Subcutaneous abdominal adipose tissue (tissue), 5 donors: Measurements from ENCODE around the gene ALPK3.

Source experiments
- H3K27ac ChIP-seq: one replicate; pipeline ENCODE4 v1.7.0; 2013; ENCODE audit warnings: low read depth, mild to moderate bottlenecking, inconsistent platforms, low read length, moderate library complexity
- H3K27me3 ChIP-seq, 5 donors: one replicate each; pipeline ENCODE4 v1.7.0; 2013; ENCODE audit warnings: low read length in 5 of 5, inconsistent platforms in 1 of 5; ENCODE audit not compliant: control insufficient read depth in 5 of 5, insufficient read depth in 4 of 5
- H3K36me3 ChIP-seq, 5 donors: one replicate each; pipeline ENCODE4 v1.7.0; 2013; ENCODE audit warnings: low read length in 5 of 5; ENCODE audit not compliant: control insufficient read depth in 5 of 5, insufficient read depth in 5 of 5
- H3K4me1 ChIP-seq, 5 donors: one replicate each; pipeline ENCODE4 v1.7.0; 2013; ENCODE audit warnings: low read length in 5 of 5, mild to moderate bottlenecking in 3 of 5, moderate library complexity in 1 of 5; ENCODE audit not compliant: control insufficient read depth in 5 of 5, insufficient read depth in 5 of 5
- H3K4me3 ChIP-seq, 5 donors: one replicate each; pipeline ENCODE4 v1.7.0; 2013; ENCODE audit warnings: low read length in 5 of 5, low read depth in 1 of 5
- H3K9ac ChIP-seq, 5 donors: one replicate each; pipeline ENCODE4 v1.7.0; 2013; ENCODE audit warnings: low read length in 5 of 5, mild to moderate bottlenecking in 4 of 5, moderate library complexity in 3 of 5
- H3K9me3 ChIP-seq, 5 donors: one replicate each; pipeline ENCODE4 v1.7.0; 2013; ENCODE audit warnings: low read length in 5 of 5; ENCODE audit not compliant: control insufficient read depth in 5 of 5
- donor health status: healthy.
- donor health status: healthy.
- donor health status: healthy.
- donor health status: healthy.
- donor health status: healthy.

The ALPK3 gene

GRCh38 chr15:84816694-84817465 lies at the start of gene ALPK3:
ALPK3 (plus strand) TSS chr15:84817356; CDS start chr15:84817453, 97 bp downstream.
- H3K9ac ChIP-seq = peak within 1 kb of the TSS in 4 of 5 donors; percentile 63 to 82 (median 78)
- peak within 1 kb of the TSS; percentile 31 to 72 (median 47) for H3K4me3 ChIP-seq
- peak within 1 kb of the TSS; percentile 92 for H3K27ac ChIP-seq

GRCh38 chr15:84772031-84772430 lies 45.1 kb upstream of the ALPK3 start:
- Histone ChIP-seq H3K9me3 (no peaks in the 10 kb centered on the region), H3K27me3 (no peaks in the 10 kb centered on the region), H3K27ac (no peak overlapping the region), H3K4me1 (peaks cover 0 to 27% (median 22%) of the 10 kb centered on the region in 5 donors), H3K4me3 (no peak overlapping the region), H3K9ac (no peak overlapping the region), H3K36me3 (peaks cover 3 to 29% (median 18%) of the 10 kb centered on the region in 5 donors)

More at GRCh38 chr15:84816694-84817465, at the start of gene ALPK3:
- Histone ChIP-seq H3K9me3 (no peaks in the 10 kb centered on the region), H3K4me1 (peaks cover 14 to 49% (median 40%) of the 10 kb centered on the region in 5 donors), H3K27me3 (no peaks in the 10 kb centered on the region), H3K36me3 (no peaks in the 10 kb centered on the region)

GRCh38 chr15:84772467-84772866 lies 44.7 kb upstream of the ALPK3 start:
- H3K4me3 ChIP-seq = no peak overlapping the region
- H3K27ac ChIP-seq = no peak overlapping the region
- peaks cover under 1 to 25% (median 15%) of the 10 kb centered on the region in 5 donors for H3K36me3 ChIP-seq
- H3K27me3 ChIP-seq = no peaks in the 10 kb centered on the region
- peaks cover 0 to 29% (median 23%) of the 10 kb centered on the region in 5 donors for H3K4me1 ChIP-seq
- no peaks in the 10 kb centered on the region for H3K9me3 ChIP-seq
- H3K9ac ChIP-seq = no peak overlapping the region

- Histone ChIP-seq H3K4me1 (peaks cover 0 to 34% (median 23%) of the 10 kb centered on the region in 5 donors), H3K4me3 (no peak overlapping the region), H3K27ac (no peak overlapping the region), H3K27me3 (no peaks in the 10 kb centered on the region), H3K9me3 (no peaks in the 10 kb centered on the region), H3K9ac (peak overlapping the region in 1 of 5 donors; percentile 37), H3K36me3 (peaks cover 0 to 24% (median 19%) of the 10 kb centered on the region in 5 donors)
Measured at GRCh38 chr15:84773716-84774115, 43.4 kb upstream of the ALPK3 start.

GRCh38 chr15:84775867-84776449 lies 41.2 kb upstream of the ALPK3 start:
- H3K4me1 ChIP-seq = peaks cover 0 to 40% (median 33%) of the 10 kb centered on the region in 5 donors
- peak overlapping the region in 1 of 5 donors; percentile 41 for H3K9ac ChIP-seq
- H3K27ac ChIP-seq = no peak overlapping the region
- H3K36me3 ChIP-seq = peaks cover 0 to 10% (median 8%) of the 10 kb centered on the region in 5 donors
- H3K27me3 ChIP-seq = no peaks in the 10 kb centered on the region
- no peaks in the 10 kb centered on the region for H3K9me3 ChIP-seq
- no peak overlapping the region for H3K4me3 ChIP-seq

- Histone ChIP-seq H3K27me3 (no peaks in the 10 kb centered on the region), H3K9me3 (no peaks in the 10 kb centered on the region), H3K9ac (no peak overlapping the region), H3K4me1 (peaks cover 0 to 32% (median 23%) of the 10 kb centered on the region in 5 donors), H3K4me3 (no peak overlapping the region), H3K36me3 (peaks cover 0 to 22% (median 18%) of the 10 kb centered on the region in 5 donors), H3K27ac (no peak overlapping the region)
Measured at GRCh38 chr15:84778194-84778593, 39.0 kb upstream of the ALPK3 start.

GRCh38 chr15:84780492-84780891 lies 36.7 kb upstream of the ALPK3 start:
- H3K9ac ChIP-seq = no peak overlapping the region
- peaks cover 0 to 30% (median 27%) of the 10 kb centered on the region in 5 donors for H3K4me1 ChIP-seq
- H3K9me3 ChIP-seq = no peaks in the 10 kb centered on the region
- H3K4me3 ChIP-seq = no peak overlapping the region
- no peak overlapping the region for H3K27ac ChIP-seq
- no peaks in the 10 kb centered on the region for H3K27me3 ChIP-seq
- H3K36me3 ChIP-seq = peaks cover 0 to 42% (median 36%) of the 10 kb centered on the region in 5 donors

- no peak overlapping the region for H3K27ac ChIP-seq
- H3K4me3 ChIP-seq = no peak overlapping the region
- H3K27me3 ChIP-seq = no peaks in the 10 kb centered on the region
- peak overlapping the region in 1 of 5 donors; percentile 1 for H3K9ac ChIP-seq
- no peaks in the 10 kb centered on the region for H3K9me3 ChIP-seq
- H3K36me3 ChIP-seq = peaks cover 0 to 44% (median 41%) of the 10 kb centered on the region in 5 donors
- H3K4me1 ChIP-seq = peaks cover 3 to 33% (median 29%) of the 10 kb centered on the region in 5 donors
Measured at GRCh38 chr15:84781495-84781894, 35.7 kb upstream of the ALPK3 start.

- peaks cover 0 to 48% (median 41%) of the 10 kb centered on the region in 5 donors for H3K36me3 ChIP-seq
Measured at GRCh38 chr15:84782346-84782745, 34.8 kb upstream of the ALPK3 start.

More at GRCh38 chr15:84782346-84782745, 34.8 kb upstream of the ALPK3 start:
- Histone ChIP-seq H3K27ac (no peak overlapping the region), H3K4me3 (no peak overlapping the region), H3K27me3 (no peaks in the 10 kb centered on the region), H3K9me3 (no peaks in the 10 kb centered on the region), H3K9ac (no peak overlapping the region), H3K4me1 (peaks cover 3 to 37% (median 32%) of the 10 kb centered on the region in 5 donors)
